ENCODE results near the gene VAMP3.

- TF ChIP-seq, protein P1, sequence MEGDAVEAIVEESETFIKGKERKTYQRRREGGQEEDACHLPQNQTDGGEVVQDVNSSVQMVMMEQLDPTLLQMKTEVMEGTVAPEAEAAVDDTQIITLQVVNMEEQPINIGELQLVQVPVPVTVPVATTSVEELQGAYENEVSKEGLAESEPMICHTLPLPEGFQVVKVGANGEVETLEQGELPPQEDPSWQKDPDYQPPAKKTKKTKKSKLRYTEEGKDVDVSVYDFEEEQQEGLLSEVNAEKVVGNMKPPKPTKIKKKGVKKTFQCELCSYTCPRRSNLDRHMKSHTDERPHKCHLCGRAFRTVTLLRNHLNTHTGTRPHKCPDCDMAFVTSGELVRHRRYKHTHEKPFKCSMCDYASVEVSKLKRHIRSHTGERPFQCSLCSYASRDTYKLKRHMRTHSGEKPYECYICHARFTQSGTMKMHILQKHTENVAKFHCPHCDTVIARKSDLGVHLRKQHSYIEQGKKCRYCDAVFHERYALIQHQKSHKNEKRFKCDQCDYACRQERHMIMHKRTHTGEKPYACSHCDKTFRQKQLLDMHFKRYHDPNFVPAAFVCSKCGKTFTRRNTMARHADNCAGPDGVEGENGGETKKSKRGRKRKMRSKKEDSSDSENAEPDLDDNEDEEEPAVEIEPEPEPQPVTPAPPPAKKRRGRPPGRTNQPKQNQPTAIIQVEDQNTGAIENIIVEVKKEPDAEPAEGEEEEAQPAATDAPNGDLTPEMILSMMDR (conservative IDR thresholded peaks at IDR 0.05; ENCODE audit: low read length): peak; percentile 57; the same call in 1 of the 2 replicates
- no peak for TF ChIP-seq EZH2phosphoT487 (IDR thresholded peaks at IDR 0.05; ENCODE audit: borderline replicate concordance, low read depth, low read length)
These were observed 15.6 kb upstream of the VAMP3 start for GRCh38 chr1:7755448-7755847.
